IPS-18c (cell line): Measurements from ENCODE around the gene GPRIN3.
A peak's percentile ranks its signal among the peaks of the same experiment; 100 is the strongest.

ENCODE experiments used
- H3K4me3 ChIP-seq: 2 replicates; pipeline ENCODE4 v1.7.0; 2013; ENCODE audit warnings: low read depth, mild to moderate bottlenecking, low read length, moderate library complexity; ENCODE audit not compliant: insufficient read depth
- H3K9me3 ChIP-seq: one replicate; pipeline ENCODE4 v1.6.1; 2013; ENCODE audit warnings: mild to moderate bottlenecking, low read length, moderate library complexity; ENCODE audit not compliant: control insufficient read depth, insufficient read depth

GPRIN3 gene

DNA sequence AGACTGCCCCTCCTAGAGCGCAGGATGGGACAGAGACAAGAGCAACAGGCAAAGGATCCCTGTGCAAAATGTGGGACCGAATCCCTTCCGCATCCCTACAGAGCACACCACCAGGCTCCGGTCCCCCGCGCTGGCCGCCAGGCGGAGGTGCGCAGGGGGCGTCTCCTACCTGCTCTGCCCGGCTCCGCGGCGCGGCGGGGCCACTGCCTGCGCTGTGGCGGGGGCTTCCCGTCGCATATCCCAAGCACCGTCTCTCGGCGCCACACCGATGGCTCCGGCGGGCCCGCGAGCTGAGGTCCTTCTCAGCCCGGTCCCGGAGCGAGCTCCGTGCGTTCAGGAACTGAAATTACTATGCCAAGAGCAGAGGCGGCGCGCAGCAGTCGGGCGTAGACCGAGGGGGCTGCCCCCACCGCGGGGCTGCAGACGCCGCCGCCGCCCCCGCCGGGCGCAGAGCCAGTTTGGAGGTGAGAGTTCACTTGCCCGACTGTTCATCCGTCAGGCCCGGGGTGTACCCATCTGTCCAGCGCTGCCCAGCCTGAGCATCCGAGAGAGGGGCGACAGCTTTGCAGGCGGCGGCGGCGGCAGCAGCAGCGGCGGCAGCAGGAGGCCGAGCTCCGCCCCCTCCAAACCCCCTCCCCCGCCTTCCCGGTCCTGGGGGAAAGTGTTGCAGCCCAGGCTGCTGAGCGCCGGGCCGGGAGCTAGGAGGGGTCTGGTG, at the start of gene GPRIN3:
Gene GPRIN3 (minus strand): TSS at position 355 of the 715 bp plus-strand sequence. CDS start 57,690 bp downstream, outside the sequence.
- Histone ChIP-seq H3K9me3 (no peaks in the 10 kb centered on the region), H3K4me3 (peak within 1 kb of the TSS; percentile 80)

DNA sequence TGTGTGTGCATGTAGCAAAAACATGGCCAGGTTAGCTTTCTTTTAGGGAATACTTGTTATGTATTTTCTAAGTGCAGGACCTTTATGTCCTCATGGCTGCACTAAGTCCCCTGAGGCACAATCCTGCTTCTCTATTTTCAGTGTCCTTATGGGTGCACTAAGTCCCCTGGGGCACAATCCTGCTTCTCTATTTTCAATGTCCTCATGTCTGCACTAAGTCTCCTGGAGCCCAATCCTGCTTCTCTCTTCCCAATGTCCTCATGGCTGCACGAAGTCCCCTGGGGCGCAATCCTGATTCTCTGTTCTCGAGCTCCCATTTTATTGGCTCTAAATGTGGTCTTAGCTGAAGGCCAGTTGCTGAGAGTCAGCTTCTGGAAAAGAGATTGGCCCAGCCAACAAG, 49.7 kb upstream of the GPRIN3 start:
- Histone ChIP-seq H3K4me3 (no peak overlapping the region), H3K9me3 (no peaks in the 10 kb centered on the region)

DNA sequence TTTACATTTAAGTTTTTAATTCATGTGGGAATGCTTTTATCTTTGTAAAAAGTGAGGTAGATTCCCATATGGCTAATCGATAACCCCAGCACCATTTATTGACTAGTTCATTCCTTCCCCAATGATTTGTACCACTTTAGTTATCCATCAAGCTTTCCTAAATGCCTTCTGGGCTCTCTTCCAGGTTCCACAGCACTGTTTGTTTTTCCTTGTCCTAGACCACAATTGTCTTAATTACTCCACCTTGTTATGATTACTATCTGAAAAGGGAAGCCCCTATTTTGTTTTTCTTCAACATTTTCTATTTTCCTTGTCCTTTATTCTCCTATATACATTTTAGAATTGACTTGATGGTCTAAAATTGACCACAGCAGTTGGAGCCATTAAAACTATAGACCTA, 48.5 kb upstream of the GPRIN3 start:
- Histone ChIP-seq H3K9me3 (no peaks in the 10 kb centered on the region), H3K4me3 (no peak overlapping the region)

DNA sequence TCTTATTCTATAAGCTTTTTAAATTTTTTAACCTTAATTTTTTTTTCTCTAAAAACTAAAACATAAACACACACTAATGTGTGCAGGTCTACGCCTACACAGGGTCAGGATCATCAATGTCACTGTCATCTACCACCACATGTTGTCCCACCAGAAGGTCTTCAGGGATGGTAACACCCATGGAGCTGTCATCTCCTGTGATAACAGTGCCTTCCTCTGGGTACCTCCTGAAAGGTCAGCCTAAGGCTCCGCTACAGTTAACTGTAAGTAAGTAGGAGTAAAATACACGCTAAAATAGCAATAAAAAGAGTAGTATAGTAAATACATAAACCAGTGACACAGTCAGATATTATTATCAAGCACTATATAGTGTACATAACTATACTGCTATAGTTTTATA, 45.9 kb upstream of the GPRIN3 start:
- no peak overlapping the region for H3K4me3 ChIP-seq
- H3K9me3 ChIP-seq = no peaks in the 10 kb centered on the region

DNA sequence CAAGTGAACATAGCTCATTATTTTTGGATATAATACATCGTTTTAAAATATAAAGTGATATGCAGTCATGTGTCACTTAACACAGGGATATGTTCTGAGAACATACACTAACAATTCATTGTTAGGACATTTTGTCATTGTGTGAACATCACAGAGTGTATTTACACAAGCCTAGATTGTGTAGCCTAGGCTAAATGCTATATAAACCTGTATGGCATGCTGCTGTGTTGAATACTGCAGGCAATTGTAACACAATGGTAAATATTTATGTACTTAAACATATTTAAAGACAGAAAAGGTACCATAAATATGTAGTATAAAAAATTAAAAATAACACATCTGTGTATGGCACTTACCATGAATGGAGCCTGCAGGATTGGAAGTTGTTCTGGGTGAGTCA, 44.9 kb upstream of the GPRIN3 start:
- Histone ChIP-seq H3K4me3 (no peak overlapping the region), H3K9me3 (no peaks in the 10 kb centered on the region)

- H3K9me3 ChIP-seq = no peaks in the 10 kb centered on the region
Observed at GRCh38 chr4:89351201-89351600, 43.6 kb upstream of the GPRIN3 start.

GRCh38 chr4:89347363-89348025, 39.9 kb upstream of the GPRIN3 start:
- no peak overlapping the region for H3K4me3 ChIP-seq
- H3K9me3 ChIP-seq = no peaks in the 10 kb centered on the region

More at GRCh38 chr4:89351201-89351600, 43.6 kb upstream of the GPRIN3 start:
- H3K4me3 ChIP-seq = no peak overlapping the region

DNA sequence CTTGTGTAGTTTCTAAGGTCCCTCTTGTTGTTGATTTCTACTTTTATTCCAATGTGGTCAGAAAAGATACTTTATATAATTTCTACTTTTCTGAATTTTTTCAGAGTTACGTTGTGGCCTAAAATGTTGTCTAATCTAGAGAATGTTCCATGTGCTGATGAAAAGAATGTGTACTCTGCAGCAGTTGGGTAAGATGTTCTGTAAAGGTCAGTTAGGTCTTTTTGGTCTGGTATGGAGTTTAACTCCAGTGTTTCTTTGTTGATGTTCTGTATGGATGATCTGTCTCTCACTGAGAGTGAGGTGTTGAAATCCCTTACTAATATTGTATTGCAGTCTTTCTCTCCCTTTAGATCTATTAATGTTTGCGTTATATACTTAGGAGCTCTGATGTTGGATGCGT, 37.0 kb upstream of the GPRIN3 start:
- no peak overlapping the region for H3K4me3 ChIP-seq
- H3K9me3 ChIP-seq = no peaks in the 10 kb centered on the region

- Histone ChIP-seq H3K9me3 (no peaks in the 10 kb centered on the region), H3K4me3 (no peak overlapping the region)
Observed at GRCh38 chr4:89338206-89338605, 30.6 kb upstream of the GPRIN3 start.

DNA sequence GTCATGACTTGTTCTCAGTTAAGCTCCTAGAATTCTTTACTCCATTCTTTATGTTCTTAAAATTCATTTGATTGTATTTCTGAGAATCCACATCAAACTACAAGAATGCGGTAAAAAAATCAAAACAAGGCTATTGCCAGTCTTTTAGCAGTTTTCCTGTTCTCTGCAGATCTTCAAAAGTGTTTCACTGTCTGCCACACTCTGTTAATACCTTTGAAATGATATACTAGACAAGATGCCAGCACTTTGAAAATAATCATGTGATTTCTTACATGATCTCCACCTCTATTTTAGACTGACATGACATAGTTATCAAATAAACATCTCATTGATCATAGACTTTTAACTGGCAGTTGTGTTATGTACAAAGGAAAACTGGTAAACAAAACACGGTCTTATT, 30.1 kb upstream of the GPRIN3 start:
- H3K4me3 ChIP-seq = no peak overlapping the region

DNA sequence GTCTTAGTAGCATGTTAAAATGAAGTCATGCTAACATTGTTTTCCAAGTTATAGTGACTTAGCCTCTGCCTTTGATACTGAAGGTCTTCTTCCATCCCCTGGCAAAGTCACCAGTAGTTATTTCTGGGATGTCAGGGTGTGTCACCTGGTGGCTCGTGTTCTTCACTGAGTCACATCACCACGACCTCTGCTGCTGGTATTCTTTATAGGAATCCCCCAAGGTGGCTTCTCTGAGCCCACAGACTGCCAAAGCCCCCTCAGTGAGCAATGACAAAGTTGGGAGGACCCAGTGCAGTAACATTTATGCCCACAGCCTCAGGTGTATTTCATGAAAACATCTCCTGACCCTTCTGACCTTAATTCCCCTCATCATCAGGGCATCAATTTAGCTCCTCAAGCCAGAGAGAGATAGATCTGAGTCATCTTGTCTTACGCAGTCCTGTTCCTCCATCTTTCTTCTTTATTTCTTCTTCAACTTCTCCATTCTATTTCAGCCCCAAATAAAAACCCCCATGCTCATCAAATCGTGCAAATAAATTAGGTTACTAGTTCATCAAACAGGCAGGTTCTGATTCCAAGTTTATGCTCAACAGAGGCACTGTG, 29.3 kb upstream of the GPRIN3 start:
- no peaks in the 10 kb centered on the region for H3K9me3 ChIP-seq
- no peak overlapping the region for H3K4me3 ChIP-seq

More for the DNA sequence above, 30.1 kb upstream of the GPRIN3 start:
- H3K9me3 ChIP-seq = no peaks in the 10 kb centered on the region

DNA sequence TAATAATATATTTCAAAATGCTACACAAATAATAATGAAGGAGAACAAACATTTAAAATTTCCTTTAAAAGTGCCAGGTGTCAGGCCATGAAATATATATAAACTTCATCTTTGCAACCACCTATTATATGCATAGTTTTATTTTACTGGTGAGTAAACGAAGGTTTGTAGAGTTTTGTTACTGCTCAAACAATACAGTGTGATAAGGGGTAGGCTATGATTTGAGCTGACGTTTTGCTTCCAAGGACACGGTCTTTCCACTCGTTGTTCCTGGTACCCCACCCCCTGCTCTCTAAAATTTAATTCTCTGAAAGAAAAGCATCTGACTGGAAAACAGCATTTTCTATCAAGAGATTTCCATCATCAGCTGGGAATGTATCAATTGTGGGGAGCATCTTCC, 27.2 kb upstream of the GPRIN3 start:
- no peak overlapping the region for H3K4me3 ChIP-seq
- H3K9me3 ChIP-seq = no peaks in the 10 kb centered on the region

GRCh38 chr4:89334311-89334710, 26.7 kb upstream of the GPRIN3 start:
- Histone ChIP-seq H3K4me3 (no peak overlapping the region), H3K9me3 (no peaks in the 10 kb centered on the region)

- Histone ChIP-seq H3K4me3 (no peak overlapping the region), H3K9me3 (no peaks in the 10 kb centered on the region)
Observed at GRCh38 chr4:89331686-89332544, 24.3 kb upstream of the GPRIN3 start.

GRCh38 chr4:89331197-89331596, 23.6 kb upstream of the GPRIN3 start:
- H3K9me3 ChIP-seq = no peaks in the 10 kb centered on the region
- H3K4me3 ChIP-seq = no peak overlapping the region

GRCh38 chr4:89329280-89329679, 21.7 kb upstream of the GPRIN3 start:
- Histone ChIP-seq H3K4me3 (no peak overlapping the region), H3K9me3 (no peaks in the 10 kb centered on the region)

DNA sequence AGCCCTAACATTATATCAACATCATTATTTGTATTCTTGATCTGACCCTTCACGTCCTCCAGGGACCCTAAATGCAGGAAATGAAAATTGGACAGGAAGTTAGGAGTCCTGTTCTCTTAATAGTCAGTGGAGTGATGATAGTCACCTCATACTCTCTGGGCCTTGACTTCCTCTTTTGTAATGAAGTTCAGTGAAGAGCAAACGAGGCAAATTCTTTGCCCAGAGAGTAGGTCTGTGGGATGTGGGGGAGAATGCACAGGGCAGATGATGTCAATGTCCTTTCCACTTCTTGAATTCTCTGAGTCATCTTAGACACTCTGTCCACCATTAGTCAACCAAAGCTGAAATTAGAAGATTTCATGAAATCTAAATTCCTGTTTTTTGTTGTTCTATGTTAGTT, 17.1 kb upstream of the GPRIN3 start:
- H3K4me3 ChIP-seq = no peak overlapping the region
- no peaks in the 10 kb centered on the region for H3K9me3 ChIP-seq
